CD4-positive, alpha-beta T cell treated with Interleukin-17A for 1 hour (primary cell): ENCODE measurements around the gene PRSS53.
"Not testable (repeated sequence)": the region's sequence is repeated elsewhere in the genome, so short reads cannot be mapped to it uniquely, and the experiment has no call there.

Source experiments
- DNase-seq: peaks from one replicate; pipeline ENCODE4 v3.0.0-alpha.2; 2020

PRSS53 gene

GRCh38 chr16:31117384-31118222 is 28.9 kb upstream of the PRSS53 start, which contains the start of gene KAT8:
Gene KAT8, plus strand, starts transcription at chr16:31117664. Its CDS starts 18 bp downstream, at chr16:31117682.
- DNase-seq = peak; percentile 98

DNA sequence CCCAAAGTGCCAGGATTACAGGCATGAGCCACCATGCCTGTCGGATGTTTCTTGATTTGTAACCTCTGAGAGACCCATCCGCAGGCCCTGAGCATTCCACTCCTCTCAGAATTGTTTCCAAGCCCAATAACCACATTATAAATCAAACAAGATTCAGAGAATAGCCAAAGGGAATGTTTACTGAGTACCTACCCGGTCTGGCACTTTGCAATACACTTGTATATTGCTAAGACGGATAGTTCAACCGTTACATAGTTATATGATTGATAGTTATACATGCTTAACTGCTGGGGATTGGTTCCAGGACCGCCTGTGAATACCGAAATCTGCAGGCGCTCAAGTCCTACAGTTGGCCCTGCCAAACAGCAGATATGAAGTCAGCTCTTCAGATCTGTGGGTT is 25.7 kb upstream of the PRSS53 start:
- DNase-seq = no peak

DNA sequence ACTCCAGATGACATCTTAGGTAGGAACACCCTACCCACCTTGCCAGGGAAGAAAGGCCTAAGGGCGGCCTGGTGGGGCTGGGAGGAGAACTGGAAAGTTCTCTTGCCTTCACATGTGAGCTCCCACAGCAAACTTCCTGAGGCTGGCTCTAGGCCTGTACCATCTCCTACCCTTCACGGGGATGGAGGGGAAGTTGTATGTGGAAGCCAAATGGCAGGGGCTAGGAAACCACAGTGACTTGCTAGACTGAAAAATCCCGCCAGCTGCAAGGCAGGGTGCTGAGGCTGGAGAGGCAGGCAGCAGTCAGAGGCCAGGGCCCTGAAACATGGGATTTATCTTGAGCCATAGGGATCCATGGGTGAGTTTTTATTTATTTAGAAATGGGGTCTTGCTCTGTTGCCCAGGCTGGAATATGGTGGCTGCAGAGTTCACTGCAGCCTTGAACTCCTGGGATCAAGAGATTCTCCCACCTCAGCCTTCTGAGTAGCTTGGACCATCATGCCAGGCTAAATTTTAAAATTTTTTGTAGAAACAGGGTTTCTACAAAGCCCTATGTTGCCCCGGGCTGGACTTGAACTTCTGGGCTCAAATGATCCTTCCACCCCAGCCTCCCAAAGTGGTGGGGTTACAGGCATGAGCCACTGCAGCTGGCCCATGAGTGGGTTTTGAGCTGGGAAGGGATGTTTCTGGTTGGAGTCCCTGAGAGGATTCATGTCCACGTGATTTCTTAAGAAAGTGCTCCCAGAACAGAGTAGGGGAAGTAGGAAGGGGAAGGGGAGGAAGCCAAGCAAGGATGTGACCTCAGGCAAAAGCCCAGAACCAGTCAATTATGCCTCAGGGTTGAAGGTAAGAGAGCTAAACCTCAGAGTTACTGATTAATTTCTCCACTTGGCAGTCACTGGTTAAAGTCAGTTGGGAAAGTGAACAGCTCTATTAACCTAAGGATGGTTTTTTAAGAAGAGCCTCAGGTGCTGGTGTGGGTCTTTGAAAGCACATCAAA is 24.7 kb upstream of the PRSS53 start:
- no peak for DNase-seq

DNA sequence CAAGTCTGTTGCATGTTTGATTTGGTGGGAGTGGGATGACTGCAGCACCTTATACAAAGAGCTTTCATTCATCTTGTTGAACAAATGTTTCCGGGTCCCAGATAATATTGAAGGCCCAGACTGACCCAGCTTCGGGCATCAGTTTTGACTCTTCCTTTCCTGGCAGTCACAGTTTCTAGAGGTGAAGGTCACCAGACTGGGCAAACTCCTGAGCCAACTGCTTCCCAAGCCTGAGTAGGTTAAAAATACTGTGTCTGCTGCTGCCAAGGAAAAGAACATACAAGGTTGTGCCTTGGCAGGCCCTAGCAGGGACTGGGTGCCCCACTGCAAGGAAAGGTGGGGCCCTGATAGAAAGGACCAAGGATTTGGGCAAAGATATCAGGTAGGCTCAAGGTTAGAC is 24.0 kb upstream of the PRSS53 start:
- DNase-seq = no peak

DNA sequence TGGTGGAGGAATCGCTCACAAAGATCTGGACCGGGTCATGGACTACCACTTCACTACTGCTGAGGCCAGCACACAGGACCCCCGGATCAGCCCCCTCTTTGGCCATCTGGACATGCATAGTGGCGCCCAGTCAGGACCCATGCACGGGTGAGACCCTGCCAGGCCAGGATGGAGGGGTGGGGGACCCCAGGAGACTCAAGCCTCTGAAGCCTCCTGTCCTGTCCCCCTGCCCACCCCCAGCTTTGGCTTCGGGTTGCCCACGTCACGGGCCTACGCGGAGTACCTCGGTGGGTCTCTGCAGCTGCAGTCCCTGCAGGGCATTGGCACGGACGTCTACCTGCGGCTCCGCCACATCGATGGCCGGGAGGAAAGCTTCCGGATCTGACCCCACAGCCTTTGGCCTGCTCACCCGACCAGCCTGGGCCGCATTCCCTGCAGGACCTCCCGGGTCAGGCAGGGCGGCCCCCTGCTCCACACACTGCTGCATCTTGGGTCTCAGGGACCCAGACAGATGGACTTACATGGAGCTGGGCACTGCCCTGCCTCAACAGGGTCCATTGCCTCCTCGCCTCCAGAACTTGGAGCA is 23.2 kb upstream of the PRSS53 start:
- no peak for DNase-seq

GRCh38 chr16:31110106-31111034 is 21.6 kb upstream of the PRSS53 start:
- no peak for DNase-seq

GRCh38 chr16:31109622-31110021 is 20.9 kb upstream of the PRSS53 start:
- DNase-seq = no peak

- DNase-seq = no peak
Measured at GRCh38 chr16:31108794-31109558, 20.2 kb upstream of the PRSS53 start.

DNA sequence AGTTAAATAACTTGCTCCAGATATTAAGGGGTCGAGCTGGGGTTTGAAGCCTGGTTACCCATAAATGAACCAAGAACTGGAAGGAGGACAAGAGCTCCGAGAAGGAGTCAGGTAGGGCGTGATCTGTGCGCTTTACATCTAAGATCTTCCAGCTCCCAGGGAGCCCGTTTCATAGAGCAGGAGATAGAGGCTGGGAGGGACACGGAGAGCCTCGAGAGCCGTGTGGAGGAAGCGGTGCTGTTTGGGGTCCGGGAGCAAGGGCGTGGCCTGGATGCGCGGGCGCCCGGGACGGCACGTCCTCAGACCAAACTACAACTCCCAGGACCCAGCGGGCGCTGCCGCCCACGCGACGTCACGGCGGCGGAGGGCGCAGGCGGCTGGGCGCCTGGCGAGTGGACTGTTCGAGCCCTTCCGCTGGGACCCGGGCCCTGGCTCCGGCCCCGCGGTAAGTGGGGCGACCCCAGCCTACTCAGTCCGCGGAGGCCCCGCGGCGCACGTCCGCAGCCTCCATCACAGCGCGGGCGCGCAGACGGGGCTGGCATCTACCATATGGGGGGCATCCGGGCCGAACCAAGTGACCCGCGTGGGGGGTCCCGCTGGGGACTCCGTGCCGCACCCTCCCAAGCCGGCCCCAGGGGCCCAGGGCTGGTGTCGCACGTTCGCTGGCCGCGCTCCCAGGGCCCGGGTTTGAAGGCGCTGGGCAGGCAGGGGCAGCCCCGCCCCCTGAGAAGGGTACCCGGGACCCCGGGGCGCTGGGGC is 19.5 kb upstream of the PRSS53 start, which contains the start of gene BCKDK:
Gene BCKDK, plus strand, starts transcription at position 352 of the 759 bp plus-strand sequence. CDS start 838 bp downstream, outside the sequence.
- DNase-seq = peak; percentile 65

- no peak for DNase-seq
Measured at GRCh38 chr16:31107465-31107867, 18.7 kb upstream of the PRSS53 start.

- no peak for DNase-seq
Measured at GRCh38 chr16:31106509-31107464, 18.0 kb upstream of the PRSS53 start.

GRCh38 chr16:31105677-31106213 is 17.0 kb upstream of the PRSS53 start:
- DNase-seq = peak; percentile 85

GRCh38 chr16:31100876-31101641 is 12.3 kb upstream of the PRSS53 start:
- not testable (repeated sequence) for DNase-seq

- DNase-seq = no peak
Measured at GRCh38 chr16:31099860-31100638, 11.3 kb upstream of the PRSS53 start.

GRCh38 chr16:31094424-31095120 is 5.8 kb upstream of the PRSS53 start, which contains the start of gene VKORC1:
Gene VKORC1, minus strand, starts transcription at chr16:31094797. Its CDS starts 68 bp downstream, at chr16:31094729.
- DNase-seq = peak; percentile 92

- DNase-seq = no peak
Measured at GRCh38 chr16:31094088-31094423, 5.3 kb upstream of the PRSS53 start.
